ENCODE data around the gene RASGRF2.

The RASGRF2 gene

GRCh38 chr5:81134566-81134965 is 174.4 kb downstream of the RASGRF2 start:
- no peak for DNase-seq (ENCODE audit: low spot score)

DNA sequence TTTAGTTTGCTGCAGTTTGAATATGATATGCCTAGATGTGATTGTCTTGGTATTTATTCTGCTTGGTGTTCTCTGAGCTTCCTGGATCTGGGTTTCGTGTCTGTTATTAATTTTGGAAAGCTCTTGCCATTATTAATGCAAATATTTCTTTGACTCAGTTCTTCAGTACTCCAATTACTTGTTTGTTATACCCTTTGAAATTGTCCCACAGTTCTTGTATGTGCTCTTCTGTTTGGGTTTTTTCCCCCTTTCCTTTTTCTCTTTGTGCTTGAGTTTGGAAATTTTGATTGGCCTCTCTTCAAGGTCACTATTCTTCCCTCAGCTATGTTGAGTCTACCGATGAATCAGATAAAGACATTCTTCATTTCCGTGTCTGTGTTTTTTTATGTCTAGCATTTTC is 176.4 kb downstream of the RASGRF2 start:
- DNase-seq (ENCODE audit: low spot score): no peak

DNA sequence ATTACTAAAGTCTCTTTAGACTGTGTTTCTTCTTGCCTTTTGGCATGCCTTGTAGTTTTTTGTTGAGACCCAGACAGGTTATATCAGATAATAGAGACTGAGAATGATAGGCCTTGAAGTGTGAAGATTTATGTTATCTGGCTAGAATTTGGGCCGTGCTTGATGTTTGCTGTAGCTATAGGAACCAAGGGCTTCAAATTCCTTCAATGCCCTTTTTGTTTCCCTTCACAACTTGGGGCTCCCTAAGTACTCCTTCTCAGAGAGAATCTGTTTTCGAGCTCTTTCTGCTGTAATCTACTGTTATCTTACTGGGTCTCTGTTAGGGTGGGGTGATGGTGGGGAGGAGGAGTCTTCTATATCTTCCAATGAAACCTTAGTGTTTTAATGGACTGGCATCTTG is 177.7 kb downstream of the RASGRF2 start:
- no peak for DNase-seq (ENCODE audit: low spot score)

DNA sequence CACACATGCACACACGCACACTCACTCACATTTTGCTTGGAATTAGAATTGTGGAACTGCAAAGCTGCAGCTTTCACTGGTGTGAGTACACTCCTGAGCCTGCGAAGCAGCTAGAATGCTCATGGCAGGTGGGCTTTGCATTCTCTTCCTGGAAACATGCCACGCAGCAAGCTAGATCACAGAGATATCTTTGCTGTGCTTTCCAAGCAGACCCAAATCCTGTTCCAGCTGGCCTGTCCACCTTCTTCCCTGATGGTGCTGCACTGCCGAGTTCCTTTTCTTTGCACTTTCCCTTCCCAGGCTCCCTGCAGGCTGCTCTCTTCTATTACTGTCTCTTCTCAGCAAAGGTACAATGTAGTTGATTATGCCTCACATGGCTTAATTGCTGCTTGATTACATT is 180.3 kb downstream of the RASGRF2 start:
- no peak for DNase-seq (ENCODE audit: low spot score)

GRCh38 chr5:81140943-81141342 is 180.8 kb downstream of the RASGRF2 start:
- DNase-seq (ENCODE audit: low spot score): no peak

GRCh38 chr5:81142108-81142507 is 181.9 kb downstream of the RASGRF2 start:
- DNase-seq (ENCODE audit: low spot score): no peak

DNA sequence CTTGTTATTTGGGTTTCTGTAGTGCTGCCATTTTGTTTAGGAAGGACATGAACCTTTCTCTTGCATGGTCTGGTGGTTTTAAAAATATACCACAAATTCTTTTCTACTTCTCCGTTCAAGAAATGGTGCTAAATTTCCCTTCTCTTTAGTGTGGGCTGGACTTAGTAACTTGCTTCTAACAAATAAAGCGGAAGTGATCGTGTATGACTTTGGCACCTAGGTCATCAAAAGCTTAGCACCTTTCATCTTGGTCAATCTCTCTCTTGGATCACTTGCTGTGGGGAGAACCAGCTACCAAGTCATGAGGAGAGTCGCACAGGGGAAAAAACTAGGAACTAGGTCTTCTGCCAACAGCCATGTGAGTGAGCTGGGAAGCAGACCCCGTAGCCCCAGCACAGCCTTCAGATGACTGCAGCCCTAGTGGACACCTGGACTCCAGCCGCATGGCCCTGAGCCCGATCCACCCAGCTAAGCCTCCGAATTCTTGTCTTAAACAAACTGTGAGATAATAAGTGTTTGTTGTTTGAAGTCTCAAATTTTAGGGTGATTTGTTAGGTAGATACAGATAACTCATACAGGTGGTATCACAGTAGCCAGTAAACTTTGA is 185.3 kb downstream of the RASGRF2 start:
- DNase-seq (ENCODE audit: low spot score): no peak

GRCh38 chr5:81146031-81146430 is 185.9 kb downstream of the RASGRF2 start:
- DNase-seq (ENCODE audit: low spot score): no peak

DNA sequence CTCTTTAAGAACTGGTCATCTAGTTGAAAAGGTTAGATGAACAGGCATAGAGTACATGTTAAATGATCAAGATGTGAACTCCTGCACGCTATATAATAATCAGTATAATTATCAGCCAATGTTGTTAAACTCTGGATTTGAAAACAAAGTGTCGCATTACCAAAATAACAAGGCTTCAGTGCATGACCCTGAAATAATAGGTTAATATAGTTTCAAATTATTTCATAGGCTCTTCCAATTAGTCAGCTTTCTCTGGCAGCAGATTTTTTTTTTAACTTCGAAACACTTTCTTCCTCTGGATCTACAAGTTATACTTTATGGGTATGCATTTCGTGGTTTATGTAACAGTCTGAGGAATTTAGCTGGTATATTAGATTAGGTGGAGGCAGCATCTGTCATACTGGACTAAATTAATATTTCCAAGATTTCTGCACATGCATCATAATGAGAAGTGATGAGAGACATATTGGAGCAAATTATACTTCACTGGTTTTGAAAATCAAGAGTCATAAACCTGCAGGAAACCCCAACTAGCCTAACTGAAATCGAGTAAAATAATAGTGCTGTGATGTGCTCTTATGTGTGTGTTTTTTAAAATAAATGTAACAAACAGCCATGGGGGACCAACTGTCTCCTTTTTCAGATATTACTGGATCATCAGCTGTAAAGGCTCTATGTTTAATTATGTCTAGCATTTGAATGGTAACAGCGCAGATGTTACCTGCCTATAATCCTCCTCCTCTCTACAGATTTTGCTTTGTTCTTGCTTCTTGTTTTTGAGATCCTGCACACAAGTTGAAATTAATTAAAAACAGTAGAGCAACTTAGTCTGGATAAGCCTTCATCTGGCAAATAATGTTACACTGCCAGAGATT is 187.1 kb downstream of the RASGRF2 start:
- no peak for DNase-seq (ENCODE audit: low spot score)

- DNase-seq (ENCODE audit: low spot score): no peak
Measured at GRCh38 chr5:81147886-81148571, 187.9 kb downstream of the RASGRF2 start.

DNA sequence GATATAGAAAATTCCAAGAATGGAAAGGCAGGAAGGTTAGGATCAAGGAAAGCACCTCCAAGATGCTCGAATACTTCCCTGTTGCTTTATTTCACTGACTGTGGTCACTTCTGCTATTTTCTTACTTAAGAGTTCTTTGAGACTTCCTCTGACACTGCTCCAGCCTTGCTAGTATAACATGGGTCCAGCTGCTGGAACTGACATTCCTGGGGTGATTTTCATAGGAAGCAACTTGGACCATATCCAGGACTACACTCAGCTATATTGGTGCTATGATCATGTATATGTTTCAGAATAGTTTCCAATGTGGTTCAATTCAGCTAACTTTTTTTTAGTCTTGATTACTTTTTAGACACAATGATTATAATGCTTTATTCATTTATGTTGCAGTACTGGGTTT is 191.4 kb downstream of the RASGRF2 start:
- DNase-seq (ENCODE audit: low spot score): no peak

GRCh38 chr5:81154725-81155124 is 194.6 kb downstream of the RASGRF2 start:
- DNase-seq (ENCODE audit: low spot score): no peak

DNA sequence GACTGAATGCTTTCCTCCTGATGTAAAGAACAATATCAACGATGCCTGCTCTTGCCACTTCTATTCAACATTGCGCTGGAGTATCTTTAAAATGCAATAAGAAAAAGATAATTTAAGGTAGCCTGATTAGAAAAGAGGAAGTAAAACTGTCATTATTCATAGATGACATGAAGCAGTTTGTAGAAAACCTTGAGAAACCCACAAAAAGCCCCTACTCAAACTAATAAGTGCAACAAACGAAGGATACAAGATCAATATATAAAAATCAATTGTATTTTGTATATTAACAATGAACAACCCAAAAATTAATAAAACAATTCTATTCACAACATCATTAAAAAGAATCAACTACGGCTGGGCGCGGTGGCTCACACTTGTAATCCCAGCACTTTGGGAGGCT is 196.6 kb downstream of the RASGRF2 start:
- no peak for DNase-seq (ENCODE audit: low spot score)

DNA sequence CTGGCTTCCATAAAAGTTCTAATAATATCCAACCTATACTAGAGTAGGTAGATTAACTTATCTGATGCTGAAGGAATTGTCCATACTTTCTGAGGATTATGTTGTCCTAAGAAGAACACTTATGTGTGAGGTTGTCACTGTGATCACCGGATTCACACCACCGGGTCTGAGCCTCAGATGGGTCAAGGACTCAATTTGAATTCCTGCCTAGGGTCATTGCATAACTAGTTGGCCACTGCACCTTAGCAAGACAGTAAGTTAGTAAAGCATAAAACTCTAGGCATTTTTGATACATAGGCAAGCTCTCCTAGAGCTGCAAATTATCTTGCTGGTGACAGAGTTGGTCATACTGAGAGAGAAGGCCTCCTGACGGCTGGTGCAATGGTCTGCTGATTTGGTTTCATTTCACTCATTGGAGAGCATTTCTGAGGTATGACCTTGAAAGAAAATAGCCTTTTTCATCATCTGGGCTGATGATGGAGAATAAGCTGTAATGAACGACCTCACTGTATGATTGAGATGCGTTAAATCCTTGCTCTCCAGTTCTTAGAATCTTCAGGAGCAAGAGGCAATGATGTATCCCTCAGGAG is 200.9 kb downstream of the RASGRF2 start:
- no peak for DNase-seq (ENCODE audit: low spot score)

- DNase-seq (ENCODE audit: low spot score): no peak
Measured at GRCh38 chr5:81162501-81162900, 202.3 kb downstream of the RASGRF2 start.

DNA sequence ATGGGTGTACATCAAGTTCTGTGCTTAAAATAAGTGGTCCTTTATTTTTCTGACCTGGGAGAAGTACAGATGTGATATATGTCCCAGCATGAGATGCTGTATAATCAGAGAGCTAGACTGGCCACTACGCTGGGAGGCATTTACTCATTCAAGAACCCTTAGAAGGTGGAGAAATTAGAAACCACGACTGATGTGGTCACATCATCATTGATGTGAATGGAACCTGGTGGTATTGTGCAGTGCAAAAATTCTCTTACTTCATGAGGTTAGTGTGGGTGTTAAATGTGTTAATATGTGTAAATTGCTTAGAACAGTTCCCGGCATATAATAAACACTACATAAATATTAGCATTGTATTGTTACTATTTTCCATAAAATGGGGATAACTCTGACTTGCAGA is 203.5 kb downstream of the RASGRF2 start:
- DNase-seq (ENCODE audit: low spot score): peak; percentile 39

- no peak for DNase-seq (ENCODE audit: low spot score)
Measured at GRCh38 chr5:81164476-81164875, 204.3 kb downstream of the RASGRF2 start.

- no peak for DNase-seq (ENCODE audit: low spot score)
Measured at GRCh38 chr5:81164936-81165335, 204.8 kb downstream of the RASGRF2 start.

GRCh38 chr5:81165493-81166119 is 205.4 kb downstream of the RASGRF2 start:
- peak; percentile 74 for DNase-seq (ENCODE audit: low spot score)

GRCh38 chr5:81166430-81166829 is 206.3 kb downstream of the RASGRF2 start:
- no peak for DNase-seq (ENCODE audit: low spot score)

DNA sequence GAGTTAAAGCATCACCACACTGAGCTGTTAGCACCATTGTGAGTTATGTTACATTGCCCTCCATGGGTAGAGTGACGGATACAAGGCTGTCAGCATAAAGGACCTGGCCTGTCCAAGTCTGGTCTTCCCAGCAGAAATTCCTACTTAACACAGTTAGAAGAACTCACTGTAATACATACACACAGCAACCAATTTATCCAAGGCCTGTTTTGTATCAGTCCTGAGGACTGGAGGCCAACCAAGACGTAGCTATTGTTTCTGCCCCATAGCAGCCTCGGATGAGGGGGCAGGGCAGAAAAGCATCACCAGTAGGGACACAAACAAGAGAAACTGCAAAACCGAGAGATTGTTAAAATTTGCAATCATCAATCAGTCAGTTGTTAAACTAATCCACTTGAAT is 206.9 kb downstream of the RASGRF2 start:
- DNase-seq (ENCODE audit: low spot score): no peak

DNA sequence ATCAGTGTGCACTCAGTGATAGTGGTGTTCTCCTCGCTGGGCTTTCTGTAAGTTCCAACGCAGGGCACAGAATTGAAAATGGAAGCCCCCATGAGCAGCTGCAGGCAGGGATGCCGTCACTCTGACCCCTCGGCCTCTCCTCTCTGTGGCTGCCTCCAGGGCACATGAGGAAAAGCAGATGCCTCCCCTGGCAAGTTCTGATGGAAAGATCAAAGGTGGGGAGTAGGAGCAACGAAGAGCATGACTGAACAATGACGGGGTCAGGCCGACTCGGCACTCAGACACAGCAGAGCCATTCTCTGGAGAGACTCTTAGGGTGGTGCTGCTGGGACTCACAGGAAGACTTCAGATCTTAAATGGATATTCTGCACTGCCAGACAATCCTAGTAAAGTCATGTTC is 207.4 kb downstream of the RASGRF2 start:
- no peak for DNase-seq (ENCODE audit: low spot score)
